GM18519 (cell line): ENCODE results near the gene STAT5B.
"Not testable (repeated sequence)": the region's sequence is repeated elsewhere in the genome, so short reads cannot be mapped to it uniquely, and the experiment has no call there.

Experiments
- ATAC-seq: cut with Tn5 transposase; IDR thresholded peaks from one replicate; pipeline ENCODE4 v1.9.1; 2021; ENCODE audit warnings: mild to moderate bottlenecking, moderate library complexity; ENCODE audit not compliant: unreplicated experiment, low FRiP score

Gene STAT5B

DNA sequence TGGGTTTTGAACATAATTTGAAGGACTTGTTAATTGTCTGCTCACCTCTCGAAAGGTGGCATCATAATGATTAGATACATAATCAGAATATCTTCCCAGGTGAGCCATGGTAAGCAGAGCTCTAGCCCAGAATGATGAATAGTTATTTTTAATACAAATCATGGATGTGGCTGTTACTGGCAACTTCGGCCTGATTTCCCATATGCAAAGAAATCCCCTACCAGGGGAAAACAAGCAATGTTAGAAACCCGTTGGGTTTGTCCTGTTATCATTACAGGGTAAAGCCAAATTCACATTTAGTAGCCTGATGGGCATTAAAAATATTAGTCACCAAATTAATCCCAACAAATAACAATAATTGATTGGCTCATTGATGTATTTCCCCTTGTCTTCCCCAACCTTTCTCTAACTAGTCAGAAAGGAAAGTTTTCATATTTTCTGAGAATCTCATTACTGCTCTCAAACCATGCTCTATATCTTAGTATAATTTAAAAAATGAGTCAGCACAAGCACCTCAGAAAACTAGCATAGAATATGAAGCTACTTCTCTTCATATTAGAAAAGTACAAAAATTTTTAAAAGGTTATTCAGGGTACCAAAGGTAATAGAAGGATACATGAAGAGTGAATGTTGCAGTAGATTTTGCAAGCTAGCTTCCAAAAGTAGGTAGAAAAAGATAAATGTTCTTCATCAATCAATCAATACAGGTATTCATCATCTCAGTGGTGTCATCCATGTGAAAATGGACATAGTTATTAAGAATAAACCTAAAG lies 5.0 kb downstream of the STAT5B start:
- ATAC-seq = no peak

DNA sequence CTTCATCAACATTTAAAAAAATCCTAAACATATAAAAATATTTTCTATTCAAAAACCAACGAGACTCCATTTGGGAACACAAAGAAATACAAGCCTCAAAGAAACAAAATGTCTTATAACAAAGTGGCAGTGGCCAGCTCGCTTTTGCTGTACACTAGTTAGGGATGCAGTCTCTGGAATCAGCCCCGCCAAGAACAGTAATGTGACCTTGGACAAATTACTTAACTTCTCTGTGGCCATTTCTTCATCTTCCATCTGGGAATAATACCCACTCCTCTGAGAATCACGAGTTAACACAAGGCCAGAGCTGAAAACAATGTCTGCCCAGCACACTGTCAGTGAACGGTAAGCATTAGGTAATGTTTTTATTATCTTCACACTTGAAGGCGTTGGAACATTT lies 5.6 kb downstream of the STAT5B start:
- ATAC-seq = no peak

DNA sequence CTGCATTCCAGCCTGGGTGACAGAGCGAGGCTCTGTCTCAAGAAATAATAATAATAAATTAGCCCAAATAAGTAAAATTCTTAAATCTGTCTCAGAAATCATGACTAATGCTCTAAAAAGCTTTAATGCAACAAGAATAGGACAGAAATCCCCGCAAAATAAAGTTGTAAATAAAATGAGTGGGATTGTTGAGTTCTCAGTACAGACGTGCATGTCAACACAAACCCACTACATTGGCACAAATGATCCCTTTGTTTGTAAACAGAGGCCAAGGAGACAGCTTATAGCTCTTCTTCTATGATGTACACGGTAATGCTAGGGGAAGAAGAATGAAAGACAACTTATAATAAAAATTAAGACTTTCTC lies 6.0 kb downstream of the STAT5B start:
- no peak for ATAC-seq

DNA sequence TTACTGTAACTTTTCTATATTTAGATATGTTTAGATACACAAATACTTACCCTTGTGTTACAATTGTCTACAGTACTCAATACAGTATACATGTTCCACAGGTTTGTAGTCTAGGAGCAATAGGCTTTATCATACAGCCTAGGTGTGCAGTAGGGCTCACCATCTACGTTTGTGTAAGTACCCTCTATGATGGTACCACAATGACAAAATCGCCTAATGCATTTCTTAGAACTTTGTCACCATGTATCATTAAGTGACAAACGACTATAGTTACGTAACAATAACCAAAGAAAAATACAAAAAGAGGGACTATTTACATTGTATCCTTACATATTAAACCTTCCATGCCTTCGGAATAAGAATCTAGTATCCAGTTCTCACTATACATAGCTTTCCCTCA lies 8.0 kb downstream of the STAT5B start:
- ATAC-seq = no peak

DNA sequence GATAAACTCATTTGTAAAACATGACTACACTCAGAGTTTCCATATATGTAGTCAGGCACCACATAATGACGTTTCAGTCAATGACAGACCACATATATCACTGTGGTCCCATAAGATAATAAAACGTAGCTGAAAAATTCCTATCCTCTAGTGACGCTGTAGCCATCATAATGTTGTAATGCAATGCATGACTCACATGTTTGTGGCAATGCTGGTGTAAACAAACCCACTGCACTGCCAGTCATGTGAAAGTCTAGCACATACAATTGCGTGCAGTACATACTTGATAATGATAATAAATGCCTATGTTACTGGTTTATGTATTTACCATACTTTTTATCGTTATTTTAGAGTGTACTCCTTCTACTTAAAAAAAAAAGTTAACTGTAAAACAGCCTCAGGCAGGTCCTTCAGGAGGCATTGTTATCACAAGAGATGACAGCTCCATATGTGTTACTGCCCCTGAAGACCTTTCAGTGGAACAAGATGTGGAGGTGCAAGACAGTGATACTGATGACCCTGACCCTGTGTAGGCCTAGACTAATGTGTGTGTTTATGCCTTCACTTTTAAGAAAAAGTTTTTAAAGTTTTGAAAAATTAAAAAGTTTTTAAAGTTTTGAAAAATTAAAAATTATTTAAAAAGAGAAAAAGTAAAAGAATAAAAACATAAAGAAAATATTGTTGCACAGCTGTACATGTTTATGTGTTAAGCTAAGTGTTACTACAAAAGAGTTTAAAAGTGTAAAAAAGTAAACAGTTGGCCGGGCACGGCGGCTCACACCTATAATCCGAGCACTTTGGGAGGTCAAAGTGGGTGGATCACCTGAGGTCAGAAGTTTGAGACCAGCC lies 9.0 kb downstream of the STAT5B start:
- ATAC-seq = no peak

DNA sequence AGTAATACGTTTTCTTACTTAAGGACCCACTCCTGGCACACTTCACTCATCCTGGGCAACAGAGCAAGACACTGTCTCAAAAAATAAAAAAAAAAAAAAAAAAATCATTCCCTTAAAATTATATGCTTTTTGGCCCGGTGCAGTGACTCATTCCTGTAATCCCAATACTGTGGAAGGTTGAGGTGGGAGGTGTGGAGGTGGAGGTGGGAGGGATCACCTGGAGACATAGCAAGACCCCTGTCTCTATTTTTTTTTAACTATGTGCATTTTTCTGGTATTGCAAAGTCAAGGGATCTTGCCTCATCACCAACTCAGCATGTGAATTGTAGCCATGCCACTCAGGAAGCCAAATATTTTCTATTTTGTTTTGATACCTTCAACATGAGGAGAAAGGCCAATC lies 9.7 kb downstream of the STAT5B start:
- no peak for ATAC-seq

DNA sequence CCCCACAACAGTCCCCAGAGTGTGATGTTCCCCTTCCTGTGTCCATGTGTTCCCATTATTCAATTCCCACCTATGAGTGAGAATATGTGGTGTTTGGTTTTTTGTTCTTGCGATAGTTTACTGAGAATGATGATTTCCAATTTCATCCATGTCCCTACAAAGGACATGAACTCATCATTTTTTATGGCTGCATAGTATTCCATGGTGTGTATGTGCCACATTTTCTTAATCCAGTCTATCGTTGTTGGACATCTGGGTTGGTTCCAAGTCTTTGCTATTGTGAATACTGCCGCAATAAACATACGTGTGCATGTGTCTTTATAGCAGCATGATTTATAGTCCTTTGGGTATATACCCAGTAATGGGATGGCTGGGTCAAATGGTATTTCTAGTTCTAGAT lies 11.8 kb downstream of the STAT5B start:
- not testable (repeated sequence) for ATAC-seq

DNA sequence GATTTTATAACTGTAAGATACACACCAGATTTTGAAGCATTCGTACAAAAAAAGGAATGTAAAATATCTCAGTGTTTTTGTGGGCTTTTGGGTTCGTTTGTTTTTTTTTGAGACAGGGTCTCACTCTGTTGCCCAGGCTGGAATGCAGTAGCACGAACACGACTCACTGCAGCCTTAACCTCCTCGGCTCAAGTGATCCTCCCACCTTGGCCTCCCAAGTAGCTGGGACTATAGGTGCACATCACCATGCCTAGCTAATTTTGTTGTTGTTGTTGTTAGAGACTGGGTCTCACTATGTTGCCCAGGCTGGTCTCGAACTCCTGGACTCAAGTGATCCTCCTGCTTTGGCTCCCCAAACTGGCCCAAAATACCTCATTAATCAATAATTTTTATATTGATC lies 15.9 kb downstream of the STAT5B start:
- ATAC-seq = no peak

DNA sequence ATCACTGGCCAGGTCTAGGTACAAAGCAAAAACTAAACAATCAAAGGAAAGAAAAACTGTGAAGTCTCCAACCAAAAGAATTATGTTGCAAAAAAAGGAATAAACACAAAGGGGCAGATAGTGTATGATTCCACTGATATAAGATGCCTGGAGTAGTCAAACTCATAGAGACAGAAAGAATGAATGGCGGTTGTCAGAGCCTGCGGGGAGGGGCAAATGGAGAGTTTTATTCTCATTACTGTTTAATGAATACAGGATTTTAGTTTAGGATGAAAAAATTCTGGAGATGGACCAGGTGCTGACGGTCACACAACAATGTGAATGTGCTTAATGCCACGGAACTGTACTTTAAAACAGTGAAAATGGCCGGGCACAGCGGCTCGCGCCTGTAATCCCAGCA lies 20.7 kb downstream of the STAT5B start:
- no peak for ATAC-seq

DNA sequence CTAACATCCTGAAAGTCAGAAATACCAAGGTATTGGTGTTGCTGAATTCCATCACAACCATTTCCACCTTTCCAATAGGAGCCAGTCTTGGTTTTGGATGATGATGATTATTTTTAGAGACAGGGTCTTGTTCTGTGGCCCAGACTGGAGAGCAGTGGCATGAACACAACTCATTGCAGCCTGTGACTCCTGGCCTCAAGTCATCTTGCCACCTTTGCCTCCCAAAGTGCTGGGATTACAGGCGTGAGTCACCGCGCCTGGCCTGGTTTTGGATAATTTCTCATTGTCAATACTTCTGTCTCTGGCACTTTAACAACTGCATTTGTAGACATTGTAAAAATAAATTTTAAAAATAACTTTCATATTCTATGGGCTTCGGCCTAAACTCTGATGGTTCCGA lies 22.6 kb downstream of the STAT5B start:
- no peak for ATAC-seq

DNA sequence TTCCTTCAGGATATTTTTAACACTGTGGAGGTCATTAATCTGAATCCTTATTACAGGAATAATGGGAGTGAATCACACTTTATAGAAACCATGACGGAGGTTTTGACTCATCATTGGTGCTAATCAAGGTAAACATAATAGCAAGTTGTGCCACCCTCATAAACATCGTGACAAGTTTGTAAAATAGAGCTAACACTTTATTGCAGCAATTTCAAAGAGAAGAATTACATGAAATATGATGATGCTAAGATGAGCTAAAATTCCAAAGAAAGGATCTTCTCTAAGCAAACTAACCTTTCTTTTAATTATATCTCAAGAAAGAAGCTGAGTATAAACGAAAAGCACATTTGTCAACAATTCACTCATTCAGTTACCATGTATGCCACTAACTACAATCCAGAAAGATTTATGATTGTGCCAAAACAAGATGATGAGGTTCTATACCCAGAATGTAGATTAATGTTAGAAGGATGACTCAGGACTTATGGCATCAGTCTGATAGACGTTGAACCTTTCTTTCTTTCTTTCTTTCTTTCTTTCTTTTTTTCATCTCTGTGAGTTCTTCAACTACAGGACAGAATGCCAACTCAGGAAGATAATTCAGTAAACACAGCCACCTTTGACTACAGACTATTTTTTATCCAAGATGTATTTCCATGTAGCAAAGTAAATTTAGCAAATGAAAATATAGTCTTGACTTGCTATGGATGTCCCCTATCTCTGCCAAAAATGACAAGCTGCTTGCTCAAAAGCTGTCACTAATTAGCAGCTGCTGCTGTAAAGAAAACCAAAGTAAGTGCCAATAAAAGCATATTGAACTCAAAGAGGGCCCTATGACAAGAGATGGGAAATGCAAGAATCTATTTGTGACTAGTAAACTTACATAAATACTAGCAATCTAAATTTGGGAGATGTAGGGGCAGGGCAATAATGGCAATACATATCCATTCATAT lies 23.3 kb downstream of the STAT5B start:
- no peak for ATAC-seq

DNA sequence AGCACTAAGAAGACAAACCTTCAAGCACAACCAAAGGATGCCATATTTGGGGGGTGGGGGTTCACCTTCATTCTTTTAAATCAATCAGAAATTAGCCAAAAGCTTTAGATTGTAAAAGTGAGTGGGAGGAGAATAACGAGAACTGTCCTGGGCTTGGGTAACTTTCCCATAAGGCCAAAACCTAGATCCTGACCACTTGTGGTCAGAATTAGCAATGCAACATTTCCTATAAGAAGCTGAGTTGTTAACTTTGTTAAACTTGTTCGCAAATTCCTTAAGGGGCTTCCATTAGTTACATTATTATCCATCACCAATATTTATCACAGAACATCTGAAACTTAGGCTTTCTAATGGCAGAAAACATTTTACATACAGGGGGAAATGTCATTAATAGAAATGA lies 25.1 kb downstream of the STAT5B start:
- no peak for ATAC-seq

DNA sequence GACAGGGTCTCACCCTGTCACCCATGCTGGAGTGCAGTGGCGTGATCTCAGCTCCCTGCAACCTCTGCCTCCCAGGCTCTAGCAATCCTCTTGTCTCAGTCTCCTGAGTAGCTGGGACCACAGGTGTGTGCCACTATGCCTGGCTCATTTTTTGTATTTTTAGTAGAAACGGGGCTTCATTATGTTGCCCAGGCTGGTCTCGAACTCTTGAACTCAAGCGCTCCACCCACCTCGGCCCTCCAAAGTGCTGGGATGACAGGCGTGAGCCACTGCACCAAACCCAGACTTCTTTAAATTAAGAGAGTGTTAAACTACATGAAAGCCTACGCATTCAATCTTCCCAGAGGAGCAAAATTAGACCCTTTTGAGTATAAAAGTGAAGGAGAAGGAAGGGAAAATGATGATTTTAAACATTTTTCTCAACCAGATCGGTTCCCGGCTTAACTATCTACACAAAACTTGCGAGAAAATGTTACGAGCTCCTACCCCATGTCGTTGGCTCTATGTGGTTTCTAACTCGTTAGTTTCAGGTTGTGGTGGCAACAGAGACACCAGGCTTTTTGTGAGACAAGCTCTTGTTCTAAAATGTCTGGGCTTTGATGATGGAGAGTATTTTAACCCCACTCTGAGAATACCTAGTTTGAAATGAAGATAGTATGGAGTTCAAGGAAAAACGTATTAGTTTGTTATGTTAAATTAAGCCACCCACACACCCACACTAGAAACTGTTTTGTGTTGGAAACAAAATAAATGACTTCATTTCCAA lies 26.3 kb downstream of the STAT5B start:
- ATAC-seq = no peak

DNA sequence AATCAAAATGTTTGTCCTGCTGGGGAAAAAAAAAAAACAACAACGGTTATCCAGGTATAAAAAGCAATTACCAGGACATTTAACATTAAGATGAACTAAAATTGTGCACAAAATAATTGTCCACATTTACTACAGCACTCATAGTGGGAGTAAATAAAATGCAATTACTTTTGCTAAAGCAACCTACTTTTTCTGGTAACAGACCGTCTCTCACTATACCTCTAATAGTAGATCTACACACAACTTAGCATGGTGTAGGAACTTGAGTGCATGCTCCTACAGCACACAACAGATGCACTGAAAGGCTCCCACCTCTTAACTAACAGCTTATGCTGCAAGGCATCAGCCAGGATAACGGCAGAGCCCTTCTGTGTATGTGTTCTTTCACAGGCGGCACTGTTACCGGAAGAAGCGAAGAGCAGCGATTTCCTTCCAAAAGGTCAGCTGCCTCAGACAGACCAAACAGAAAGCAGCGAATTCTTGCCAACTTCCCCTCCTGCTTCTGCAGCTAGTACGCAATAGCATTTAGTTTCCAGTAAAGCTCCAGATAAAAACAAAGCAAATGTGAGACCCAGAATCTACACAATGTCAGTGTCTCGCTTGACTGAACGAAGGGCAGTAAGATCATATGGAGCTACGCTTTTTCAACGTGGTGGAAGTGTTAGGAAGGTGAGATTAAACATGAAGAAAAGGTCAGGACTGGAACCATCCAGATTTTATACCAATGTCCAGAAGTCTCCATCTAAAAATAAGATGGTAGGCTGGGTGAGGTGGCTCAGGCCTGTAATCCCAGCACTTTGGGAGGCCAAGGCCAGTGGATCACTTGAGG lies 27.6 kb downstream of the STAT5B start:
- peak; percentile 64 for ATAC-seq

DNA sequence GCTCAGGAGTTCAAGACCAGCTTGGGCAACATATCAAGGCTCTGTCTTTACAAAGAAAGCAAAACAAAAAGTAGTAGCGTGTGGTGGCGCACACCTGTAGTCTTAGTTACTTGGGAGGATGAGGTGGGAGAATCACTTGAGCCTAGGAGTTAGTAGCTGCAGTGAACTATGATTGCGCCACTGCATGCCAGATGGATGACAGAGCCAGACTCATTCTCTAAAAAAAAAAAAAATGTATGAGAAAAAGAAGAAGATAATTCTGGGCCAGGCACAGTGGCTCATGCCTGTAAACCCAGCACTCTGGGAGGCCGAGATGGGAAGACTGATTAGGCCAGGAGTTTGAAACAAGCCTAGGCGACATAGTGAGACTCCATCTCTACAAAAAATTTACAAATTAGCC lies 28.5 kb downstream of the STAT5B start:
- ATAC-seq = no peak

DNA sequence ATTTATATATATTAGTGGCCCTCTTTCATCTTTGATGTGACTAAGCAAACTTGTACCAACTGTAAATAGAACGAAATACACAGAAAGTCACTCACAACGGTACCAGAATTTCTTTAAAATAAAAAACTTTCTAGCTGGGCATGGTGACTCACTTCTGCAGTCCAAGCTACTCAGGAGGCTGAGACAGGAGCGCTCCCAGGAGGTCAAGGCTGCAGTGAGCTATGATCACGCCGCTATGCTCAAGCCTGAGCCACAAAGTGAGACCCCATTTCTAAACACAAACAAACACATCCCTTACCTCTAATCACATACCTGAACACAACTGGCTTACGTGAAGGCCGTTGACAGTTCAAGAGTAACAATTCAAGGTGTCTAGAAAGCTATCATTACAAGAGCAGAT lies 29.7 kb downstream of the STAT5B start:
- no peak for ATAC-seq

DNA sequence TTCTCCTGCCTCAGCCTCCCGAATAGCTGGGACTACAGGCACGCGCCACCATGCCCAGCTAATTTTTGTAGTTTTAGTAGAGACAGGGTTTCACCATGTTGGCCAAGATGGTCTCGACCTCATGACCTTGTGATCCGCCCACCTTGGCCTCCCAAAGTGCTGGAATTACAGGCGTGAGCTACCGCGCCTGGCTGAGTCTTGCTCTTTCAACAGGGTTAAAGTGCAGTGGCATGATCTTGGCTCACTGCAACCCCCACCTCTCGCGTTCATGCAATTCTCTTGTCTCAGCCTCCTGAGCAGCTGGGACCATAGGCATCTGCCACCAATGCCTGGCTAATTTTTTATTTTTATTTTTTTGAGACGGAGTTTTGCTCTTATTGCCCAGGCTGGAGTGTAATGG lies 31.0 kb downstream of the STAT5B start:
- ATAC-seq = not testable (repeated sequence)

DNA sequence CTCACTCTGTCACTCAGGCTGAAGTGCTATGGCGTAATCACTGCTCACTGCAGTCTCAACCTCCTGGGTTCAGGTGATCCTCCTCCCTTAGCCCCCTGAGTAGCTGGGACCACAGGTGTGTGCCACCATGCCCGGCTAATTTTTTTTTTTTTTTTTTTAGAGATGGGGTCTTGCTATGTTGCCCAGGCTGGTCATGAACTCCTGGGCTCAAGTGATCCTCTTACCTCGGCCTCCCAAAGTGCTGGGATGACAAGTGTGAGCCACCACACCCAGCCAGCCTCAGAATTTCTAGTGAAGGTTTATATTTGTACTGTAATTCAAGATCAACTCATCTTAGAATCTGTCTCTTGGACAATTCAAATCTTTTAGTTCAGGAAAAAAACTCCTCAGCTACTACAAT lies 32.1 kb downstream of the STAT5B start:
- ATAC-seq = not testable (repeated sequence)

DNA sequence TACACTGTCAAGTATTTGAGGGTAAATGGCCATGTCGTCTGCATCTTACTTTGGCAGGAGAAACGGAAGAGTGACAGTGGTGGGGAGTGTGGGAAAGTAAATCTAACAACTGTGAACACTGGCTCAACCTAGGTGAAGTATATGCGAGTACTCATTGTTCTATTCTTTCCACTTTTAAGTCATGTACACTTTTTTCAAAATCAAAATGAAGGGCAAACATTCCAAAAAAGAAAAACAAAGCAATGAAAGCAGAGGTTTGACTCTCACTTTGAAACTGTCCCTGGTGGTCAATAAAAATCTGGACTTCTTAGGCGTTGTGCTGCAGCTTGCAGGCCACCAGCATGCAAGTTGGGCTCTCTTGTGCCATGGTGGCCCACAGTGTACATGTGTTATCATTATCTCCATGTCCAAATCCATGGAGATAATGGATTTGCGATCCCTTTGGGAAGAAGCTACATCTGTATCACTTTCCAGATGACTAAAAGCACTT lies 32.7 kb downstream of the STAT5B start:
- no peak for ATAC-seq
